ENCODE results near the gene FGFRL1. TPM values are rescaled to one million over a fixed set of nuclear protein-coding genes. Genes with fewer than 3 reads are reported as not detected.
A peak's percentile ranks its signal among the peaks of the same experiment; 100 is the strongest.
"Not testable (repeated sequence)": the region's sequence is repeated elsewhere in the genome, so short reads cannot be mapped to it uniquely, and the experiment has no call there.

Gene FGFRL1
- total and polyA plus RNA-seq, 2 donors (not counting 1 experiment from before 2014, with no cell fraction given): 6.1 to 10.0 TPM

DNA sequence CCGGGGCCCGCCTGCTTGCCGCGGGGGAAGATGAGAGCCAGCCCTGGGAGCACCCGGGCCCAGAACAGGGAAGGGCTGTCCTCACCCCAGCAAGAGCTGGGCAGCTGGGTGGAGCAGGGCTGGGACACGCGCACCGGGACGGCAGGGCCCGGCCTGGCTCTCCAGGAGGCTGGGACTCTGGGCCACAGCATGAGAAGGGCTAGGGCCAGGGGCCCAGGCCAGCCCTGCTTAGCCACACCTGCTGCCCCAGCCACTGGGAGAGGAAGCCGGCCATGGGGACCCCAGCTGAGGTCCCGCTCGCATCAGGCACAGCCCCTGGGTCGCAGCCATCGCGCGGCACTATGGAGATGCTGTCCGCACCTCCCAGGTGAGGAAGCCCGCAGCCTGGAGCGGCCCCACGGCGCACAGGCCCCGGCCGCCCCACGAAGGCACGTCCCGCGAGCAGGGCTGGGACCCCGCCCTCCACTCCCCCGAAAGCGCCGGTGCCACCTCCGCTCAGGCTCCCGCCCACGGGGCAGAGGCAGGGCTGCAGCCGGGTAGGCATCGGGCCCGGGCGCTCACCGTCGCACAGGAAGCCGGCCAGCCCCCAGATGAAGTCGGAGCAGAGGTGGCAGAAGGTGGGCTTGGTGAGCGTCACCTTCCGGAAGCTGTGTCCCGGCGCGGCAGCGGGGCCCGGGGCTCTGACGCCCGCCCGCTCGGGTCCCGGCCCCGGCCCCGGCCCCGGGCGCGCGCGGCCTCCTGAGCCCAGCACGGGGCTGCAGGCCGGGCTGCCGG is 38.6 kb upstream of the FGFRL1 start:
- peak overlapping the region; percentile 68 for H2AFZ ChIP-seq (ENCODE audit: low read length)
- TF ChIP-seq, protein P1, sequence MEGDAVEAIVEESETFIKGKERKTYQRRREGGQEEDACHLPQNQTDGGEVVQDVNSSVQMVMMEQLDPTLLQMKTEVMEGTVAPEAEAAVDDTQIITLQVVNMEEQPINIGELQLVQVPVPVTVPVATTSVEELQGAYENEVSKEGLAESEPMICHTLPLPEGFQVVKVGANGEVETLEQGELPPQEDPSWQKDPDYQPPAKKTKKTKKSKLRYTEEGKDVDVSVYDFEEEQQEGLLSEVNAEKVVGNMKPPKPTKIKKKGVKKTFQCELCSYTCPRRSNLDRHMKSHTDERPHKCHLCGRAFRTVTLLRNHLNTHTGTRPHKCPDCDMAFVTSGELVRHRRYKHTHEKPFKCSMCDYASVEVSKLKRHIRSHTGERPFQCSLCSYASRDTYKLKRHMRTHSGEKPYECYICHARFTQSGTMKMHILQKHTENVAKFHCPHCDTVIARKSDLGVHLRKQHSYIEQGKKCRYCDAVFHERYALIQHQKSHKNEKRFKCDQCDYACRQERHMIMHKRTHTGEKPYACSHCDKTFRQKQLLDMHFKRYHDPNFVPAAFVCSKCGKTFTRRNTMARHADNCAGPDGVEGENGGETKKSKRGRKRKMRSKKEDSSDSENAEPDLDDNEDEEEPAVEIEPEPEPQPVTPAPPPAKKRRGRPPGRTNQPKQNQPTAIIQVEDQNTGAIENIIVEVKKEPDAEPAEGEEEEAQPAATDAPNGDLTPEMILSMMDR (conservative IDR thresholded peaks at IDR 0.05 in 1 of 2, IDR thresholded peaks at IDR 0.05 in 1 of 2; ENCODE audit: low read depth in 1 of 2, low read length in 2 of 2): no peak
- TF ChIP-seq EZH2 (IDR thresholded peaks at IDR 0.05; ENCODE audit: low read length, missing control alignments): no peak
- H3K36me3 ChIP-seq (ENCODE audit: control insufficient read depth, insufficient read depth, low read length): no peaks in the 10 kb centered on the region
- peak overlapping the region; percentile 53 to 80 (median 71) for H3K4me3 ChIP-seq (replicated peaks in 1 of 4; ENCODE audit: control extremely low read depth in 1 of 4, insufficient read depth in 1 of 4, low read depth in 3 of 4, low read length in 4 of 4)
- H3K4me2 ChIP-seq (ENCODE audit: extremely low read depth, insufficient read depth, low read length): peak overlapping the region; percentile 94
- H4K20me1 ChIP-seq (ENCODE audit: control insufficient read depth, extremely low read depth, insufficient read depth, low read length): no peaks in the 10 kb centered on the region
- no peak for DNase-seq (ENCODE audit: low read depth in 2 of 2)
- H3K27me3 ChIP-seq (ENCODE audit: control insufficient read depth, insufficient read depth, low read length): no peaks in the 10 kb centered on the region
- H3K4me1 ChIP-seq (ENCODE audit: control insufficient read depth, extremely low read depth, insufficient read depth, low read length): peaks cover 4% of the 10 kb centered on the region
- H3K79me2 ChIP-seq (ENCODE audit: control insufficient read depth, insufficient read depth, low read length): no peaks in the 10 kb centered on the region
- H3K9ac ChIP-seq (ENCODE audit: insufficient read depth, low read length): peak overlapping the region; percentile 58
- no peaks in the 10 kb centered on the region for H3K9me3 ChIP-seq (ENCODE audit: control insufficient read depth, insufficient read depth, low read depth, low read length)
- H3K27ac ChIP-seq (ENCODE audit: insufficient read depth, low read length): no peak overlapping the region

DNA sequence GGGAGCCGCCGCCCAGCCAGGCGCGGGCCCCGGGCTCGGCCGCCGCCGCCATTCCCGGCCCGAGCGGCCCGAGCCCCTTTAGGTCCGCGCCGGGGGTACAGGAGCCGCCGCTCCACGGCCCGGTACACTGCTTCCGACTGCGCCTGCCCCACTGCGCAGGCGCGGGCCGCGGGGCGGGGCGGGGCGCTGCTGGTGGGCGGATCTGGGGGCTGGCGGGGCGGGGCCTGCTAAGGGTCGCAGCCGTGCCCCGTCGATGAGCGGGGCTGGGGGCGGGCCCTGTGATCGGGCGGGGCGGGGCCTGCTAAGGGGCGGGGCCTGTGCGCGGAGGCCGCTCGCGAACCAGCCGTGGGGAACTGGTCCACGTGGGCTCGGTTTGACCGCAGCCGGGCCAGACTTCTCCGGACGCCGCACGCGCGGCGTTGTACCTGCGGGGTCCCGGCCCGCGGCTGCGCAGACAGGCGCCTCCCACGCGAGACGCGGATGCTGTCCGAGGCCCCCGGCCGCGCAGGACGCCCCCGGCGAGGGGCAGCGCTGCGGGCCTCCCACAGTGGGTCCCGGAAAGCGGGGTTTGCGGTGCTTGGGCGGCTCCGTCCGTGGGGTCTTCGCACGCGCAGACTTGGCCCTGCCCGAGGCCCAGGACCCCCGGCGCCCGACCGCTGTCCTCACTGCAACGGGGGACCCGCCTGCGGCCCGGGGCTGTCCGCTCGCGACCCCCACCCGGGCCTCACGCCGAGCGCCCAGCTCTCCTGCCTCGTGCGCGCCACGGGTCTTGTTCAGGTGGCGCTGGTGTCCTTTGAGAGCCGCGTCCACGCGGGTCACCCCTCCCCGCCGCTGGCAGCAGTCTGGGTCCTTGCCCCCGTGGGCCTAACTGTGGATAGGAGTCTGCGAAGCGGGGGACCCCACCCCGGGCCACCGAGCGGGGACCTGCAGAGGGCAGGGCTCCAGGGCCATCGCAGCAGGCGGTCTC is 37.7 kb upstream of the FGFRL1 start, which contains the start of gene DGKQ:
Gene DGKQ, minus strand, starts transcription at position 139 of the 967 bp plus-strand sequence. Its CDS starts 87 bp downstream, at position 52.
- peak within 1 kb of the TSS; percentile 94 for H3K4me2 ChIP-seq (ENCODE audit: extremely low read depth, insufficient read depth, low read length)
- peaks cover 4% of the 10 kb centered on the region for H3K4me1 ChIP-seq (ENCODE audit: control insufficient read depth, extremely low read depth, insufficient read depth, low read length)
- TF ChIP-seq, protein P1 (conservative IDR thresholded peaks at IDR 0.05 in 1 of 2, IDR thresholded peaks at IDR 0.05 in 1 of 2; ENCODE audit: low read depth in 1 of 2, low read length in 2 of 2): no peak
- no peak for TF ChIP-seq EZH2 (IDR thresholded peaks at IDR 0.05; ENCODE audit: low read length, missing control alignments)
- peak within 1 kb of the TSS; percentile 58 for H3K9ac ChIP-seq (ENCODE audit: insufficient read depth, low read length)
- no peaks in the 10 kb centered on the region for H3K79me2 ChIP-seq (ENCODE audit: control insufficient read depth, insufficient read depth, low read length)
- H3K36me3 ChIP-seq (ENCODE audit: control insufficient read depth, insufficient read depth, low read length): no peaks in the 10 kb centered on the region
- H3K4me3 ChIP-seq (replicated peaks in 1 of 4; ENCODE audit: control extremely low read depth in 1 of 4, insufficient read depth in 1 of 4, low read depth in 3 of 4, low read length in 4 of 4): peak within 1 kb of the TSS; percentile 53 to 80 (median 71)
- no peak within 1 kb of the TSS for H3K27ac ChIP-seq (ENCODE audit: insufficient read depth, low read length)
- no peaks in the 10 kb centered on the region for H3K9me3 ChIP-seq (ENCODE audit: control insufficient read depth, insufficient read depth, low read depth, low read length)
- H2AFZ ChIP-seq (ENCODE audit: low read length): peak within 1 kb of the TSS; percentile 68
- no peaks in the 10 kb centered on the region for H4K20me1 ChIP-seq (ENCODE audit: control insufficient read depth, extremely low read depth, insufficient read depth, low read length)
- peak; percentile 68 to 82 for DNase-seq (ENCODE audit: low read depth in 2 of 2)
- H3K27me3 ChIP-seq (ENCODE audit: control insufficient read depth, insufficient read depth, low read length): no peaks in the 10 kb centered on the region

GRCh38 chr4:974668-975067 is 36.8 kb upstream of the FGFRL1 start:
- Histone ChIP-seq H3K4me2 (ENCODE audit: extremely low read depth, insufficient read depth, low read length) (no peak overlapping the region), H2AFZ (ENCODE audit: low read length) (no peak overlapping the region), H4K20me1 (ENCODE audit: control insufficient read depth, extremely low read depth, insufficient read depth, low read length) (no peaks in the 10 kb centered on the region), H3K27me3 (ENCODE audit: control insufficient read depth, insufficient read depth, low read length) (no peaks in the 10 kb centered on the region), H3K79me2 (ENCODE audit: control insufficient read depth, insufficient read depth, low read length) (no peaks in the 10 kb centered on the region), H3K4me3 (replicated peaks in 1 of 4; ENCODE audit: control extremely low read depth in 1 of 4, insufficient read depth in 1 of 4, low read depth in 3 of 4, low read length in 4 of 4) (no peak overlapping the region), H3K9ac (ENCODE audit: insufficient read depth, low read length) (no peak overlapping the region), H3K27ac (ENCODE audit: insufficient read depth, low read length) (no peak overlapping the region), H3K9me3 (ENCODE audit: control insufficient read depth, insufficient read depth, low read depth, low read length) (no peaks in the 10 kb centered on the region), H3K4me1 (ENCODE audit: control insufficient read depth, extremely low read depth, insufficient read depth, low read length) (peaks cover 4% of the 10 kb centered on the region), H3K36me3 (ENCODE audit: control insufficient read depth, insufficient read depth, low read length) (no peaks in the 10 kb centered on the region)
- no peak for TF ChIP-seq EZH2 (IDR thresholded peaks at IDR 0.05; ENCODE audit: low read length, missing control alignments)
- TF ChIP-seq, protein P1 (conservative IDR thresholded peaks at IDR 0.05 in 1 of 2, IDR thresholded peaks at IDR 0.05 in 1 of 2; ENCODE audit: low read depth in 1 of 2, low read length in 2 of 2): no peak
- DNase-seq (ENCODE audit: low read depth in 2 of 2): no peak

DNA sequence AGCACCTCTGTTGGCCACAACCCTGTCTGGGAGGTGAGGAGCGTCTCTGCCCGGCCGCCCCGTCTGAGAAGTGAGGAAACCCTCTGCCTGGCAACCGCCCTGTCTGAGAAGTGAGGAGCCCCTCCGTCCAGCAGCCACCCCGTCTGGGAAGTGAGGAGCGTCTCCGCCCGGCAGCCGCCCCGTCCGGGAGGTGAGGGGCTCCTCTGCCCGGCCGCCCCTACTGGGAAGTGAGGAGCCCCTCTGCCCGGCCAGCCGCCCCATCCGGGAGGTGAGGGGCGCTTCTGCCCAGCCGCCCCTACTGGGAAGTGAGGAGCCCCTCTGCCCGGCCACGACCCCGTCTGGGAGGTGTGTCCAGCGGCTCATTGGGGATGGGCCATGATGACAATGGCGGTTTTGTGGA is 35.4 kb upstream of the FGFRL1 start:
- not testable (repeated sequence) for H3K4me3 ChIP-seq (replicated peaks in 1 of 4; ENCODE audit: control extremely low read depth in 1 of 4, insufficient read depth in 1 of 4, low read depth in 3 of 4, low read length in 4 of 4); H3K27me3 ChIP-seq (ENCODE audit: control insufficient read depth, insufficient read depth, low read length); H3K4me2 ChIP-seq (ENCODE audit: extremely low read depth, insufficient read depth, low read length); H3K36me3 ChIP-seq (ENCODE audit: control insufficient read depth, insufficient read depth, low read length); DNase-seq (ENCODE audit: low read depth in 2 of 2); H3K4me1 ChIP-seq (ENCODE audit: control insufficient read depth, extremely low read depth, insufficient read depth, low read length); H3K27ac ChIP-seq (ENCODE audit: insufficient read depth, low read length); H3K79me2 ChIP-seq (ENCODE audit: control insufficient read depth, insufficient read depth, low read length); H3K9me3 ChIP-seq (ENCODE audit: control insufficient read depth, insufficient read depth, low read depth, low read length); H4K20me1 ChIP-seq (ENCODE audit: control insufficient read depth, extremely low read depth, insufficient read depth, low read length); H3K9ac ChIP-seq (ENCODE audit: insufficient read depth, low read length); H2AFZ ChIP-seq (ENCODE audit: low read length)

All from fibroblast of lung (primary cell).